K562 (cell line): ENCODE measurements around the gene TRIP6. TPM values are rescaled to one million over a fixed set of nuclear protein-coding genes. Genes with fewer than 3 reads are reported as not detected.

Experiments used
- ATAC-seq: fragments of 200-7000 bp; cut with Tn5 transposase; 3 replicates; pipeline ENCODE4 v1.9.1; 2020; ENCODE audit warnings: moderate library complexity
- BruUV-seq: library from RNA; stranded (reverse); fragments of 400-500 nt; replicated peaks from 2 replicates; lab custom pipeline; 2021; lab: Mats Ljungman, UMichigan
- CTCF ChIA-PET: fragments of 300-600 bp; formaldehyde crosslinking; extraction: SDS; loops from one replicate; lab custom pipeline; 2021; ENCODE audit warnings: low intra/inter-chr PET ratio; lab: Yijun Ruan, JAX
- POLR2A ChIA-PET: fragments of 300-600, 350-650 bp; sonication (Branson Sonifier 250); formaldehyde crosslinking; extraction: SDS; loops from one replicate; lab custom pipeline; 2021; ENCODE audit warnings: antibody characterized with exemption, inconsistent platforms; lab: Yijun Ruan, JAX
- DNase-seq, 4 experiments: peaks; one replicate each; pipeline versions ENCODE4 v3.0.0 to v3.0.0-alpha.2; 2011 to 2018; ENCODE audit warnings: low spot score in 3 of 4, mixed read lengths in 3 of 4; ENCODE audit errors: extremely low read depth in 1 of 4
- FAIRE-seq: peaks from 2 replicates; lab custom pipeline; 2011; peaks lifted over from hg19 to GRCh38; lab: Jason Lieb, UNC
- H2AFZ ChIP-seq: 2 replicates; pipeline ENCODE4 v1.6.0; 2011; ENCODE audit warnings: low read depth, low read length, control low read depth, inconsistent platforms
- H3K27ac ChIP-seq: fragments of 200-600 bp; 3 replicates; pipeline ENCODE4 v1.8.0; 2011; ENCODE audit warnings: low read depth, mild to moderate bottlenecking, control low read depth, inconsistent platforms, low read length, moderate library complexity, mixed read lengths; ENCODE audit errors: extremely low read depth
- H3K27me3 ChIP-seq, 2 experiments: fragments of 300-600 bp in 1 of 2; 2 replicates in 1 of 2; 3 replicates in 1 of 2; pipeline versions ENCODE4 v1.6.0 to v1.8.0; 2011; ENCODE audit warnings: inconsistent platforms in 2 of 2, low read length in 2 of 2, mild to moderate bottlenecking in 1 of 2, mixed read lengths in 1 of 2, moderate library complexity in 1 of 2; ENCODE audit not compliant: control insufficient read depth in 2 of 2, insufficient read depth in 2 of 2
- H3K36me3 ChIP-seq: fragments of 300-600 bp; 3 replicates; pipeline ENCODE4 v1.8.0; 2011; ENCODE audit warnings: mild to moderate bottlenecking, low read length, inconsistent platforms; ENCODE audit not compliant: control insufficient read depth, insufficient read depth
- H3K4me1 ChIP-seq, 2 experiments: fragments of 200-600 bp in 1 of 2; replicated peaks in 1 of 2; 2 replicates in 1 of 2; 3 replicates in 1 of 2; pipeline versions ENCODE4 v1.5.1 to v1.8.0; 2011; ENCODE audit warnings: inconsistent platforms in 2 of 2, low read length in 2 of 2, mild to moderate bottlenecking in 1 of 2, mixed read lengths in 1 of 2, moderate library complexity in 1 of 2; ENCODE audit not compliant: control insufficient read depth in 2 of 2, insufficient read depth in 2 of 2
- H3K4me2 ChIP-seq: 2 replicates; pipeline ENCODE4 v1.6.1; 2011; ENCODE audit warnings: low read length, control low read depth, inconsistent platforms, mixed read lengths; ENCODE audit not compliant: insufficient read depth
- H3K4me3 ChIP-seq: fragments of 200-600 bp; sonication (generic), shearing (Covaris generic); 2 replicates; pipeline ENCODE4 v1.5.1; 2016; ENCODE audit warnings: control low read depth, inconsistent platforms
- H3K79me2 ChIP-seq: fragments of 200-600 bp; 3 replicates; pipeline ENCODE4 v1.8.0; 2011; ENCODE audit warnings: low read length, inconsistent platforms; ENCODE audit not compliant: control insufficient read depth, insufficient read depth
- H3K9ac ChIP-seq, 2 experiments: 2 replicates each; pipeline versions ENCODE4 v1.6.0 to v1.6.1; 2011; ENCODE audit warnings: low read depth in 2 of 2, low read length in 2 of 2, control low read depth in 1 of 2, inconsistent platforms in 1 of 2, mild to moderate bottlenecking in 1 of 2, mixed read lengths in 1 of 2; ENCODE audit not compliant: insufficient read depth in 1 of 2
- H3K9me1 ChIP-seq: one replicate; pipeline ENCODE4 v1.6.0; 2011; ENCODE audit warnings: inconsistent platforms, mild to moderate bottlenecking, low read length, moderate library complexity; ENCODE audit not compliant: control insufficient read depth, insufficient read depth
- H3K9me3 ChIP-seq: replicated peaks from 2 replicates; pipeline ENCODE4 v1.5.1; 2011; ENCODE audit warnings: low read depth, low read length, inconsistent platforms; ENCODE audit not compliant: control insufficient read depth, insufficient read depth
- H4K20me1 ChIP-seq: replicated peaks from 2 replicates; pipeline ENCODE4 v1.6.1; 2011; ENCODE audit warnings: low read length, inconsistent platforms, mixed read lengths; ENCODE audit not compliant: control insufficient read depth, insufficient read depth
- CBFB ChIP-seq: sonication (generic); formaldehyde crosslinking; IDR thresholded peaks from 2 replicates; pipeline ENCODE4 v1.4.0; 2020; ENCODE audit warnings: mild to moderate bottlenecking, missing genetic modification reagents
- CREBBP ChIP-seq: IDR thresholded peaks from one replicate; pipeline ENCODE4 v1.6.1; 2012; ENCODE audit warnings: low read depth, mild to moderate bottlenecking, control low read depth, inconsistent platforms, low read length
- ELK1 ChIP-seq: sonication (generic); formaldehyde crosslinking; IDR thresholded peaks from 2 replicates; pipeline ENCODE4 v1.8.1; 2022; ENCODE audit warnings: missing genetic modification reagents
- ZNF436 ChIP-seq: fragments of 250-450, 450-650 bp; sonication (Bioruptor Pico); formaldehyde crosslinking; IDR thresholded peaks from 2 replicates; pipeline ENCODE4 v1.7.0; 2020; ENCODE audit warnings: mild to moderate bottlenecking
- WGBS: fragments of 100-300 bp; shearing (Covaris generic); methylation state at CpG from one replicate; pipeline ENCODE4 v1.1.6; 2016; ENCODE audit warnings: low coverage, mixed read lengths; ENCODE audit not compliant: insufficient coverage; ENCODE audit errors: missing lambda C conversion rate; 5-methylcytosine and 5-hydroxymethylcytosine counted together
- in situ Hi-C: fragments of 300-500 bp; cut with MboI; formaldehyde crosslinking; loops from 4 replicates; pipeline ENCODE4 v1.15.0; 2018; ENCODE audit warnings: inconsistent platforms, mixed read lengths
- intact Hi-C: fragments of 100-400 bp; cut with micrococcal nuclease; formaldehyde crosslinking; loops from 2 replicates; pipeline ENCODE4 v1.14.2; 2022
- polyA plus RNA-seq, 8 experiments: library from polyadenylated mRNA; depleted of rRNA in 4 of 8; stranded (reverse) in 5 of 8; unstranded in 3 of 8; fragments of >200 nt; fragmentation: Nextera tagmentation in 2 of 8; fragmentation: Illumina TruSeq in 1 of 8; extraction: Ambion mirVana in 2 of 8; extraction: Trizol in 1 of 8; gene quantifications; 2 replicates each; pipeline versions ENCODE4 v1.2.1 to v1.2.3, GENCODE V29; 2011 to 2014; ENCODE audit warnings: inconsistent platforms in 1 of 8, missing spikeins in 1 of 8
- total RNA-seq, 7 experiments: library from RNA; depleted of rRNA in 6 of 7; stranded (reverse); fragments of >200 nt in 6 of 7; fragmentation: Illumina TruSeq in 2 of 7; extraction: Trizol in 2 of 7; gene quantifications; 2 replicates each; pipeline versions ENCODE4 v1.2.1 to v1.2.3, GENCODE V29; 2011 to 2021; ENCODE audit warnings: low replicate concordance in 1 of 7

Gene TRIP6
- total and polyA plus RNA-seq, 9 of the 15 experiments (the other 6 are each of a cell fraction or from before 2014, with no cell fraction given), result 5.9 to 141 (median 54.0) TPM

GRCh38 chr7:100855515-100855914 is 11.7 kb upstream of the TRIP6 start:
- CTCF ChIA-PET, result no interaction called here

More at GRCh38 chr7:100855515-100855914, 11.7 kb upstream of the TRIP6 start:
- no peaks in the 10 kb centered on the region for H3K9me3 ChIP-seq
- H3K36me3 ChIP-seq, result peaks cover 11% of the 10 kb centered on the region; the same call in 2 of the 3 replicates
- H3K4me1 ChIP-seq, result peaks cover 4 to 41% of the 10 kb centered on the region in 2 experiments; a peak in 4 of 5 replicates
- no peaks in the 10 kb centered on the region for H4K20me1 ChIP-seq
- POLR2A ChIA-PET, result interaction anchor here (0.7 kb wide), 1 partner anchor 308 kb away, joined by 3 read pairs; no protein-coding TSS in a partner anchor
- FAIRE-seq, result no peak
- in situ Hi-C loops (no loop called here), intact Hi-C loops (no loop called here)
- H3K4me3 ChIP-seq, result no peak overlapping the region
- TF ChIP-seq ZNF436 (CRISPR knock-in tag) (no peak), CBFB (no peak), ELK1 (CRISPR knock-in tag) (no peak), CREBBP (no peak)
- H3K27me3 ChIP-seq, result no peaks in the 10 kb centered on the region
- ATAC-seq, result no peak
- no peak overlapping the region for H3K4me2 ChIP-seq
- WGBS, result 84% methylated on average over 10 of the region's 10 CpGs
- H3K9me1 ChIP-seq, result no peaks in the 10 kb centered on the region
- H2AFZ ChIP-seq, result no peak overlapping the region
- H3K9ac ChIP-seq, result no peak overlapping the region
- DNase-seq, result no peak
- BruUV-seq, result no TSS peak
- peaks cover 13% of the 10 kb centered on the region for H3K79me2 ChIP-seq
- no peak overlapping the region for H3K27ac ChIP-seq
